AG20443 (cell line): ENCODE results near the gene PHLPP1.
"Not testable (repeated sequence)": the region's sequence is repeated elsewhere in the genome, so short reads cannot be mapped to it uniquely, and the experiment has no call there.

Experiments used
- DNase-seq: peaks from one replicate; pipeline ENCODE4 v3.0.0; 2012; ENCODE audit warnings: low spot score, mixed read lengths

The PHLPP1 gene

DNA sequence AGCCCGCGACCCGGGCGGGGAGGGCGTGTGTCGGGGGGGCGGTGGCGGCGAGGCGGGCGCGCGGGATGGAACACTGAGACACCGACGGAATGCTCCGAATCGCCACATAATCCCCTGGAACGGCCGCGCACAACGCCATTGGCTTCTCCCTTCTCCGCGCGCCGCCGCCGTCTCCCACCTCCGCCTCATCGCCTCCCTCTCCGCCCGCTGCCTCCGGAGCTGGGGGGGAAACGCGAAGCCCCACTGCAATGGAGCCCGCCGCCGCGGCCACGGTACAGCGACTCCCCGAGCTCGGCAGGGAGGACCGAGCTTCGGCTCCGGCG lies at the start of gene PHLPP1:
TSS of gene PHLPP1 (plus strand) at position 106 of the 323 bp plus-strand sequence. CDS start at position 249, 143 bp downstream.
- DNase-seq, result no peak

DNA sequence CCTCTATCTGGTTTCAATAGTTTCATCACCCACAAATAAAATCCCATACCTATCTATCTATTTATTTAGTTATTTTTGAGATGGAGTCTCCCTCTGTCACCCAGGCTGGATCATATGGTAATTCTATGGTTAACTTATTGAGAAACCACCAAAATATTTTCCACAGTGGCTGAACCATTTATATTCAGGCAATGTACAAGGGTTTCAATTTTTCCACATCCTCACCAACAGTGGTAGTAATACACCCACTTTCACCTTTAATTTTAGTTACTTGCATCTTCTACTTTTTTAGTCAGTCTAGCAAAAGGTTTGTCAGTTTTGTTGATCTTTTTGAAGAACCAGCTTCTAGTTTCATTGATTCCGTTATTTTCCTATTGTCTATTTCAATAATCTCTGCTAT lies 46.1 kb upstream of the PHLPP1 start:
- DNase-seq, result no peak

DNA sequence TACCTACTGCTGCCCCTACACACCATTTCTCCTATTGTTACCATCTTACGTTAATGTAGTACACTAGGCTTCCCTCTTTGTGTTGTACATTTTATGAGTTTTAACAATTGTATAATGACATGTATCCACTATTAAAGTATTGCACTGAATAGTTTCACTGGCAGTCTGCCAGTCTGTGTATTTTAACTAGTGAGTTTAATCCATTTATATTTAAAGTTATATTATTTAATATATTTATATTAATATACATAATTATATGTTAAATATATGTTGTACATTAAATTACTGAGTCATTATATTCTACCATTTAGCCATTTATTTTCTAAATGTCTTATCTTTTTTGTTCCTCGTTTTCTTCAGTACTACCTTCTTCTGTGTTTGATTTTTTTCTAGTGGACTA lies 44.8 kb upstream of the PHLPP1 start:
- no peak for DNase-seq

DNA sequence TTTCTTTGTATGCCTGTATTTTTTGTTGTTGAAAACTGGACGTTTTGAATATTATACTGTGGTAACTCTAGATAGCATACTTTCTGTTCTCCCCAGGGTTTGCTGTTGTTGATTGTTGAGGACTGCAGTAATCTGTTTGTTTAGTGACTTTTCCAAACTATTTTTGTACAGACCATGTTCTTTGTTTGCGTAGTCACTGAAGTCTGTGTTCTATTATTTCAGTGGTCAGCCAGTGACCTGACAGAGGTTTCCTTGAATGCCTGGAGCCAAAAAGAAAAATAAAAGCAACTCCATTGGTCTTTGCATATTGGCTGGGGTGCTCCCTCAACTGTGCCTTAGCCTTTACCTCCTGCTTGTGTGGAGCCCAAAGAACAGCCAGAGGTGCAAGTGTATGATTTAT lies 42.7 kb upstream of the PHLPP1 start:
- DNase-seq, result no peak

DNA sequence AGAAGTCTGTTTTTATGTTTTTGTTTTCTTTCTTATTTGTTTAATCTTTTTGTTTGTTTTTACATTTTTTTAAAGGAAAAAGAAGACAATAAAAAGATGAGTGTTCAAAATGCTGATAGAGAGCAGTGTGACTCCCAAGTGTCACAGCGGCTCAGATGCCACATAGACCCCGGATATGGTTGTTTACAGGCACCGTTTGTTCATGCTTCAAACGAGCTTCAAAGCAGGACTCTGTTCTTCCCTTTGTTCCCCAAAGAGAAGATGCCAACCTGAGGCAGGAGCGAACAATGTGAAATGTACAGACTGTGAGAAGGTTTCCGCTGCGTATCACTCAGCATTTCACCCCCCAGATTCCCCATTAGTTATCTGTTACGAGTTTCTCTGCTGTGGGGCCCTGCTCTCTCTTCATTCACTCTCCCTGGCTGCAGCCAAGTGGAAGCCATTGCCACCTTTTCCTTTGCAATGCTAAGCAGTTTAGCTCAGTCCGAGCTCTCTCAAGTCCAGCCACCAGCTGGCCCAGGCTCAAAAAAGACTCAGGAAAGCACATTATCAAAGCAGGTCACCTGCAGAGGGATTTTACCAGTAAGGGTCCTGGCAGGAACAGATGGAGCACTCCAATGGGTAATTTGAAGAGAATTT lies 36.4 kb upstream of the PHLPP1 start:
- DNase-seq, result no peak

DNA sequence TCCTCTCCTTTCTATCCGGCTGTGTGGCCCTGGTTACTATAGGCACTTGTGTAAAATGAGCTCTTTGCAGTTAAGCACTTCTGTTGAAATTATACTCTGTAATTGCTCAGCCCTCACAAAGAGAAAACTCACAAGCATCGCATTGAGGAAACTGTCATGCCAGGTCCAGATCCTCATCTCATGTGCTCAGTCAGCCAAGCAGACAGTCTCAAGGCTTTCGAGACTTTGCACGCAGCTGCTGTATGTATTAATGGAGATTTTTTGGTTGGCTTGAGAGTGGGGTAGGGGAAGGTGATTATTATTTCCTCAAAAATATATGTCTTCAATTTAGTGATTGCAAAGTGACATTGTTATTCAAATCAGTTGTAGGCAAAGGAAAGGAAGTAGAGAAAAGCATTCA lies 33.0 kb upstream of the PHLPP1 start:
- DNase-seq, result no peak

DNA sequence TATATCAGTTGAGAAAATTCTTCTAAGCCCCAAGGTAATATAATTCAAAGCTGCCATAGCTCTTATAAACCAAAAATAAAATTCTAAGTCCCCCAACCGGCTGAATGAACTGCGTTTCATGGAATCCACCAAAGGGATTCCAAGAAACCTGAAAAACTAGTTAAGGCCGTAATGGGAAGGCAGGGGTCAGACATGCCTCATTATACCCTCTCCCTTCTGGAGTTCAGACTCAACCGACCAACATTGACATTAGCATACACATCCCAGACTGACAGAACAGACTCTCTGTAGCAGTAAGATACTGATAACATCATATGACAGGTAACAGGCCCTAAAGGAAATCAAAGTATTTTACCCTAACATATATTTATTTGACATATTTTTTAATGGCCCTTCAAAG lies 31.4 kb upstream of the PHLPP1 start:
- no peak for DNase-seq

DNA sequence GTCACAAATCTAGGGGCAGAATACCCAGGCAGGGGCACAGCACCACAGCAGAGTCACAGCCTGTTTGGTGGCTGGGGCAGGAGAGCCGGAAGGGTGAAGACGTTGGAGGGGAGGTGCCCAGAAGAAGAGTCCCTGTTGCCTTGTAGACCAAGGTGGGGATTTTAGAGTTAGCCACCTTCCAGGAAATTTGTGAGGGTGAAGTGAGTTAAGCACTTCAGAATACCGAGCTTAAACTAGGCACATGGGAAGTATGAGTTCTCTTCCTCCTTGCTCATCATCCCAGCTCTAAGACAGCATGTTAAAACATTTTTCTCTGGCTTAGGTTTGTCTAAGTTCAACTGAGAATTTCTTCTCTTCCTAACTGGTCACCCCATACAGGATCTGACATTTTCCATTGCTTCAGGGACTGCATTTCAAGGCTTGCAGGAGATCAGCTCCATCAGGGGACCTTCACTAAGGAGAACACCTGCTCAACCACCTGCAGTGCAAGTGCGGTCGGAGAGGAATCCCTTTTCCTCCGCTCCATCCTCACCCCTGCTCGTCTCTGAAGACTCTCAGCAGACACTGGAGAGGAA lies 26.5 kb upstream of the PHLPP1 start:
- no peak for DNase-seq

DNA sequence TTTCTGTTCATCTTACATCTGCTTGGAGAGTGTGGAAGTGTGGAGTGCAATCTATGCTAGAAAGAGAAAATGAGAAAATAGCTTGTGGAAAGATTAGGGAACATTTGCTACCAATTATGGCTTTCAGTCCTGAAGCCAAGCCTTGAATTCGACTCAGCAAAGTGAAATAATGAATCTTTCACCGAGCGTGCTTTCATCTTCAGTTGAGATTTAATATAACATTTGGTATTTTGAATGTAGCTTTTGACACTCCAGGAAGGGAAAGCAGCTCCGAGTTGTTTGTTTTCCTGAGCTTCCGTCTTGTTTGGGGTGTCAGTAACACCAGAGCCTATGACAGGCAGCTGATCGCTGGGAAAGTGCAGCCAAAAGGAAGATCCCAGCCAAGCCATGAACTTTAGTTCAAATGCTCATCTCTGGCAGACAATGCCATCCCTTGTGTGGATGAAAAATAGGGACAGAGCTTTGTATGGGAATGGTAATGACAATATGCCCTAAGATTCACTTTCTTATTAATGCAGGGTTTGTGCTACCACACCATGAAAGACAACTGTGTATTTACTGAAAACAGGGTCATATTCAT lies 25.0 kb upstream of the PHLPP1 start:
- DNase-seq, result no peak

DNA sequence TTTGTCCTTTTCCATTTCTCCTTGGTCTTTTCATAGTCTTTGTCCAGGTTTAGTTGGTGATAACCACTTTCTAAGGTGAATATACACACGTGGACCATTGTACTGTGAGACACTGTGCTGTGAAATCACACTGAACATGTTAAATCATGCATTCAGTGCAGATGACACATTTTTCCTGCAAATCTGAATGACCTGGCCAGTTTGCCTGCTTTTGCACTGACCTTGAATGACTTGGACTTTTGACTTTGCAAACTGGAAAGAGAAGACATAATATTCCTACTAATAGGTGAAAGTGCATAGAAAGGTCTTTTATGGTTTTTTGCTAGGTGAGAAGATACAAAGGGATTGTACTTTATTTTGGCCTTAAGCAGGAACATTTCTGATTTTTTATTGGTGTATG lies 21.7 kb upstream of the PHLPP1 start:
- DNase-seq, result no peak

DNA sequence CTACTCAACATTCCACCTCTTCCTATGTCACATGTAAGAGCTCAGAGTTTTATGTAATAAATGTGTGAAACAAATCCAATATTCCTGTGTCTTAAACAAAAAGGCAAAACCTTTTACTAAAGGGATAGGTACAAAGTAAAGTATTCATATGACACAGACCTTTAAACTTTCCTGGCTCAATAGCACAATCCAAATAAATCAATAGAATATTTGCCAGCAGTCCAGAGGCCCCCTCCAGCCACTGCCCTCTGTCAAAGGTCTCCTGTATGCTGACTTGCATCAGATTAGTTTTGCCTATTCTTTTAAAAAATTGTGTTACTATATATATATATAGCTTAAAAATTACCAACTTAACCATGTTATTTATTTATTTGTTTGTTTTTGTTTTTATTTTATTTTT lies 17.7 kb upstream of the PHLPP1 start:
- no peak for DNase-seq

DNA sequence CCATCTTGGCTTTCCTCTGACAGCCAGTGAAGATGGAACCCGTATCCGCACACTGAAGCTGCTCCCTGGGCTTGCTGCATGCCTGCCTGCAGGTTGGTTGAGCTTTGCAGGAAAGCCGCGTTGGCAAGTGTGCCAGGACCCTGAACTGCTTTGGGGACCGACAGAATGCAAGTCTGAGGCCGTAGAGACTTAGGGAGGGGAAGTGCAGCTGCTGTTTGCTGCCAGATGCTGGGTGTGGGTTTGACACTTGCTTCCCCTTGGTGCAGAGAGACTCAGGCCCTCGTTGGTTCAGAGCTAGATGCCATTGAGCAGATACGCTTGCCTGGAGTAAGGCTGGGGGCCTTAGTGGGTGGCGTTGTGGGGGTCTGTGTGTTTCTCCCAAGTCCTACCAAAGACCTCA lies 13.1 kb upstream of the PHLPP1 start:
- no peak for DNase-seq

DNA sequence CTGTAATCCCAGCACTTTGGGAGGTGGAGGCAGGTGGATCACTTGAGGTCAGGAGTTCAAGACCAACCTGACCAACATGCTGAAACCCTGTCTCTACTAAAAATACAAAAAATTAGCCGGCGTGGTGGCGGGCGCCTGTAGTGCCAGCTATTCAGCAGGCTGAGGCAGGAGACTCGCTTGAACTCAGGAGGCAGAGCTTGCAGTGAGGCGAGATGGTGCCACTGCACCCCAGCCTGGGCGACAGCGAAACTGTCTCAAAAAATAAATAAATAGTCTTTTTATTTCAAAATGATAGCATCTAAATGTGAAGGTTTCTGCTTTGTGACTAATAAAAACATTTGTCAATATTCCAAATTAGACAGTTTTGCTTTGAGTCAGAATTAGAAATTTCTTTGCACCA lies 8.5 kb upstream of the PHLPP1 start:
- not testable (repeated sequence) for DNase-seq

DNA sequence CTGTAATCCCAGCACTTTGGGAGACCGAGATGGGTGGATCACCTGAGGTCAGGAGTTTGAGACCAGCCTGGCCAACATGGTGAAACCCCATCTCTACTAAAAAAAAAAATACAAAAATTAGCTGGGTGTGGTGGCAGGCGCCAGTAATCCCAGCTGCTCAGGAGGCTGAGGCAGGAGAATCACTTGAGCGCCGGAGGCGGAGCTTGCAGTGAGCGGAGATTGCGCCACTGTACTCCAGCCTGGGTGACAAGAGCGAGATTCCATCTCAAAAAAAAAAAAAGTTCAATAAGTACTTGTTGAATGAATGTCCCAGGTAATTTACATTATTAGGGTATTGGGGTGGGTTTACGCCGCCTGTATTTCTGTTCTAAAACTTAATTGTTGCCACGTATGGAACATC lies 5.4 kb upstream of the PHLPP1 start:
- DNase-seq, result not testable (repeated sequence)

DNA sequence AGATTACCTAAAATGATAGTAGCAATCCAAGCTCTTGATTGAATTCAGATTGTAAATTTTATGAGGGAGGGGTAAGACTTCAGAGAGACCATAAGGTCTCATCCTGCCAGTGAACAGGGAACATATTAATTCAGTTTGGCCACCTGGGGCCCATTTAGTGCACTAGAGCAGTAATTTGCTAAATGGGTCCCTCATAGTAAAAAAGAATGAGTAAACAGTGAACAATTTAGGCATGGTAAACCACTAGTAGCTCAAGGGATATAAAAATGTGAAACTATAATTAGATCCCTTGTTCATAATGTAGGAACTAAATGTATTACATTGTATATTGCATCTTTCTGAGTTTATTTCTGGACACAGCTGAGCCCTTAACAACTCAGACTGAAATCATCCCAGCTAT lies 4.9 kb upstream of the PHLPP1 start:
- peak; percentile 41 for DNase-seq

DNA sequence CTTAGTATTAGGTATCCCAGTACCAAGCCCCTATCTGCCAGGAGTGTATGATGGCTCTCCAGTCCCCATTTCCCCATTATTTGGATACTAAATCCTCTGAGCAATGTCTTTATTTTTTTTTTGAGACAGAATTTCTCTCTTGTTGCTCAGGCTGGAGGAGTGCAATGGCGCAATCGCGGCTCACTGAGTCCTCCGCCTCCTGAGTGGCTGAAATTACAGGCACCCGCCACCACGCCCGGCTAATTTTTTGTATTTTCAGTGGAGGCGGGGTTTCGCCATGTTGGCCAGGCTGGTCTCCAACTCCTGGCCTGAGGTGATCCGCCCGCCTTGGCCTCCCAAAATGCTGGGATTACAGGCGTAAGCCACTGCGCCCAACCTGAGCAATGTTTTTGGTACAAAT lies 3.6 kb upstream of the PHLPP1 start:
- no peak for DNase-seq

DNA sequence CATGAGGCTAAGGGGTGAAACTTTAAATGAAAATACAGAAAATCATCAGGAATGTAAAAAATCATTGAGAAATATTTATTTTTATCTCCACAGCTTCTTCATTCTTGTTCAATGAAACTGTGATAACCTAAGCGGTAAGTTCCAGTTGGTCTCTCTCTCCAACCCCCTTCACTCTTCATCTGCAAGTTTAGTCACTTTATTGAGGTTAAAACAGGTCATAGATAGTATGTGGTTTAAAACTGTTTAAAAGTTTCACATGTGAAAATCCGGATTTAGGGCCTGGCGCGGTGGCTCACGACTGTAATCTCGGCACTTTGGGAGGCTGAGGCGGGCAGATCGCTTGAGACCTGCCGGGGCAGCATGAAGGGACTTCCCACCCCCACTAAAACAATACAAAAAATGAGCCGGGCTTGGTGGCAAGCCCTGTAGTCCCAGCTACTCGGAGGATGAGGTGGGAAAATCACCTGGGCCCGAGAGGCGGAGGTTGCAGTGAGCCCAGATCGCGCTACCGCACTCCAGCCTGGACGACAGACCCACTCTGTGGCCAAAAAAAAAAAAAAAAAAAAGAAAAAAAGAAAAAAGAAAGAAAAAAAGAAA lies 1.6 kb upstream of the PHLPP1 start:
- no peak for DNase-seq

DNA sequence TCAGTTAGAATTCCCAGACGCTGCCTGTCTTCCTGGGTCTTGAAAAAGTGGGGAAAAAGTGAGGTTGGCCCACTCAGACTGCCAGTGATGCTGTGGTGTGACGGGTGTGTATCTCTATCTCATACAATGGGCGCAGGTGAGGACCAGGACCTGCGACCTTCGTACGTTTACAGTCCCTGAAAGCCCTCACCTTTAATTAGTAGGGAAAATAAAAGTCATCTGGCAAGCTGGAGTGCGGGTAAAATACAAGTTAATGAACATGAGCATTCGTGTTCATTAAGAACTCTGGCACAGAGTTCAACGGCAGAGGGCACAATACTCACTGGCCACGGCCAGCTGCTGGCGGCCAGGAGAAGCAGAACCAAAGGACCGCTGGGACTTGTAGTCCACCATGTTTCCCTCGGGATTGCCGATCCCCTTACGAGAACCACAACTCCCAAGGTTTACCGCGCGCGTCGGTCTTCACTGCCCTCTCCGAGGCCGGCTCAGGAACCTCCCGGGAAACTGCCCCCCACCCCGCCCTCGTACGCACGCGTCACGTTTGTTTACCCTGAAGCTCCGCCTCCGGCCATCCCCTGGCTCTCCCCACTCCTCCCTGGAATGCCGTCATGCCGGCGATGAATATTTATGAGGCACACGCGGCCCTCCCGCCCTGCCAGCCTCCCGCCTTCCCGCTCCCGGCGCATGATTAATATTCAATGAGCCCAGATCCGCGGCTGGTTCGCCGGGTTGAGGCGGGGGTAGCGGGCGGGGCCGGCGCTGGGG lies 488 bp upstream of the PHLPP1 start:
- DNase-seq, result peak; percentile 99

DNA sequence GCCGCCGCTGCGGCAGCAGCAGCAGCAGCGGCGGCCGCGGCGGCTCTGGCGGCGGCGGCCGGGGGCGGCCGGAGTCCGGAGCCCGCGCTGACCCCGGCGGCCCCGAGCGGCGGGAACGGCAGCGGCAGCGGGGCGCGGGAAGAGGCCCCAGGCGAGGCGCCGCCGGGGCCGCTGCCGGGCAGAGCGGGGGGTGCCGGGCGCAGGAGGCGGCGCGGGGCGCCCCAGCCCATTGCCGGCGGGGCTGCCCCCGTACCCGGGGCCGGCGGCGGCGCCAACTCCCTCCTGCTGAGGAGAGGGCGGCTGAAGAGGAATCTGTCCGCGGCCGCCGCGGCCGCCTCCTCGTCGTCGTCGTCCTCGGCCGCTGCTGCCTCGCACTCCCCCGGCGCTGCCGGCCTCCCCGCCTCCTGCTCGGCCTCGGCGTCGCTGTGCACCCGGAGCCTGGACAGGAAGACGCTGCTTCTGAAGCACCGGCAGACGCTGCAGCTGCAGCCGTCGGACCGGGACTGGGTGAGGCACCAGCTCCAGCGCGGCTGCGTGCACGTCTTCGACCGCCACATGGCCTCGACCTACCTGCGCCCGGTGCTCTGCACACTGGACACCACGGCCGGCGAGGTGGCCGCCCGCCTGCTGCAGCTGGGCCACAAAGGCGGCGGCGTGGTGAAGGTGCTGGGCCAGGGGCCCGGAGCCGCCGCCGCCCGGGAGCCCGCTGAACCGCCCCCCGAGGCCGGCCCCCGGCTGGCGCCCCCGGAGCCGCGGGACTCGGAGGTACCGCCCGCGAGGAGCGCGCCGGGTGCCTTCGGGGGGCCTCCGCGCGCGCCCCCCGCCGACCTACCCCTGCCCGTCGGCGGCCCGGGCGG lies 646 bp downstream of the PHLPP1 start:
- peak; percentile 72 for DNase-seq

DNA sequence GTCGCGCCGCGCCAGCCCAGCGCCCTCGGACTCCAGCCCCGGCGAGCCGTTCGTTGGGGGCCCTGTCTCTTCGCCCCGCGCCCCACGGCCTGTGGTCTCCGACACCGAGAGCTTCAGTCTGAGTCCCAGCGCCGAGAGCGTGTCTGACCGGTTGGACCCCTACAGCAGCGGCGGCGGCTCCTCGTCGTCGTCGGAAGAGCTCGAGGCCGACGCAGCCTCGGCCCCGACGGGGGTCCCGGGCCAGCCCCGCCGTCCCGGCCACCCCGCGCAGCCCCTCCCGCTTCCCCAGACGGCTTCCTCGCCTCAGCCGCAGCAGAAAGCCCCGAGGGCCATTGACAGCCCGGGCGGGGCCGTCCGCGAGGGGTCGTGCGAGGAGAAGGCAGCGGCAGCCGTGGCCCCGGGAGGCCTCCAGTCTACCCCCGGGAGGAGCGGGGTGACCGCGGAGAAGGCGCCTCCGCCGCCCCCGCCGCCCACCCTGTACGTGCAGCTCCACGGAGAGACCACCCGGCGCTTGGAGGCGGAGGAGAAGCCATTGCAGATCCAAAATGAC lies 1.4 kb downstream of the PHLPP1 start:
- DNase-seq, result peak; percentile 55

DNA sequence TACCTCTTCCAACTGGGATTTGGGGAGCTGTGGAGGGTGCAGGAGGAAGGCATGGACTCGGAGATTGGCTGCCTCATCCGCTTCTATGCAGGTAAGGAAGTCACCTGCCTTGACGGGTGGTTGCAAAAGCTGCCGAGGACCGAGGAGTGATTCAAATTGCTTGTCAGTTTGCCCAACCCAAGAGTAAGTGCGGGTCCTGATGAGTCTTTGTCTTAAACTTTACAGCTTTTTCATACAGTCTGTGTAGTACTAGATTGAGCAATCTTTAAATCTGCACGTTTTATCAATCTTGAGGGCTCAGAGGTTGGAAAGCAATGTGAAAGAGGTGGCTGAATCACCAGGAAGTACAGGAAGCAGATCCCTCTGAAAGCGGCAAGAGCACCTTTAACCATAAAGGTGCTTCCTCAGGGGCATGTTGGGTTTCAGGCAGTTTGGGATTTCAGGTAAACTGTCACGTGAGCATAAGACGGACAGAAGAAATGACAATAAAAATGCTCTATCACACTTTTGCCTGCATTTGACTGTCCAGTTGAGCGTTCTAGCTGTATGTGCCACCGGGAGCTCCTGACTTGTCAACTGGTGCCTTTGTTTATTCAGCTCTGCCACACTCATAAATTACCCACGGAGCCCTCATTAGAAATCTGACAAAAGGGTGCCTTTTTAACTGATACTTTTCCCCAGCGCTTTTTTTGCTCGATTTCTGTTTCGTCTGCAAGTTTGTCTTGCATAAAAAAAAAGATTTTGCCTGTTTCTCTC lies 2.0 kb downstream of the PHLPP1 start:
- DNase-seq, result peak; percentile 19
